Panc1 (cell line): ENCODE results near the gene IL10. TPM values are rescaled to one million over a fixed set of nuclear protein-coding genes. Genes with fewer than 3 reads are reported as not detected.

Experiments
- ATAC-seq: fragments of 200-7000 bp; cut with Tn5 transposase; 2 replicates; pipeline ENCODE4 v1.9.1; 2020; ENCODE audit warnings: mild to moderate bottlenecking, moderate library complexity
- BruUV-seq: library from RNA; stranded (reverse); fragments of 400-500 nt; replicated peaks from 2 replicates; lab custom pipeline; 2021; lab: Mats Ljungman, UMichigan
- CTCF ChIA-PET: fragments of 300-600 bp; sonication (Branson Sonifier 250); formaldehyde crosslinking; loops from one replicate; lab custom pipeline; 2022; ENCODE audit warnings: antibody characterized with exemption; lab: Charles Lee
- POLR2A ChIA-PET: fragments of 300-600 bp; sonication (Branson Sonifier 250); formaldehyde crosslinking; loops from one replicate; lab custom pipeline; 2022; ENCODE audit warnings: antibody characterized with exemption; lab: Charles Lee
- DNase-seq: peaks from one replicate; pipeline ENCODE4 v3.0.0-alpha.2; 2010; ENCODE audit warnings: low read depth, low spot score
- H3K27ac ChIP-seq: 2 replicates; pipeline ENCODE4 v1.5.1; 2011; ENCODE audit warnings: mild to moderate bottlenecking, low read length, inconsistent platforms
- H3K27me3 ChIP-seq: fragments of 200-500 bp; sonication (Bioruptor generic); 2 replicates; pipeline ENCODE4 v1.6.0; 2014; ENCODE audit warnings: low read length, inconsistent platforms; ENCODE audit not compliant: control insufficient read depth, insufficient read depth
- H3K36me3 ChIP-seq: fragments of 200-500 bp; sonication (Bioruptor generic); 2 replicates; pipeline ENCODE4 v1.5.1; 2014; ENCODE audit warnings: inconsistent platforms, mild to moderate bottlenecking, low read length, moderate library complexity; ENCODE audit not compliant: control insufficient read depth, insufficient read depth
- H3K4me1 ChIP-seq: 2 replicates; pipeline ENCODE4 v1.5.1; 2011; ENCODE audit warnings: inconsistent platforms, mild to moderate bottlenecking, low read length, moderate library complexity; ENCODE audit not compliant: control insufficient read depth, insufficient read depth
- H3K4me3 ChIP-seq, 2 experiments: 2 replicates each; pipeline ENCODE4 v1.5.1; 2011 to 2012; ENCODE audit warnings: low read depth in 2 of 2, low read length in 2 of 2, mild to moderate bottlenecking in 2 of 2, inconsistent platforms in 1 of 2, moderate library complexity in 1 of 2
- H3K9me3 ChIP-seq: fragments of 200-500 bp; sonication (Bioruptor generic); 2 replicates; pipeline ENCODE4 v1.5.1; 2014; ENCODE audit warnings: low read depth, mild to moderate bottlenecking, inconsistent platforms, low read length, moderate library complexity; ENCODE audit not compliant: control insufficient read depth, insufficient read depth
- CTCF ChIP-seq: fragments of 450-650 bp; IDR thresholded peaks from 2 replicates; pipeline ENCODE4 v1.5.1; 2017; ENCODE audit warnings: mild to moderate bottlenecking
- POLR2AphosphoS5 ChIP-seq: IDR thresholded peaks from 2 replicates; pipeline ENCODE4 v1.6.1; 2012; ENCODE audit warnings: mild to moderate bottlenecking, low read depth, low read length, moderate library complexity
- REST ChIP-seq, 2 experiments: IDR thresholded peaks; 2 replicates each; pipeline ENCODE4 v1.6.1; 2011 to 2012; ENCODE audit warnings: low read depth in 2 of 2, control low read depth in 1 of 2, low read length in 1 of 2, mild to moderate bottlenecking in 1 of 2, moderate library complexity in 1 of 2; ENCODE audit not compliant: insufficient read depth in 1 of 2
- SIN3A ChIP-seq: IDR thresholded peaks from 2 replicates; pipeline ENCODE4 v1.6.1; 2012; ENCODE audit warnings: low read depth, mild to moderate bottlenecking, low read length, moderate library complexity, borderline replicate concordance; ENCODE audit not compliant: insufficient read depth
- TCF7L2 ChIP-seq: IDR thresholded peaks from 2 replicates; pipeline ENCODE4 v1.6.1; 2011; ENCODE audit warnings: mild to moderate bottlenecking, low read depth, low read length, inconsistent platforms
- in situ Hi-C: cut with HindIII; loops from 2 replicates; pipeline ENCODE4 v1.10.0; 2016; ENCODE audit warnings: low sequenced_read_pairs, low pct_unique_long_range_greater_than_20kb
- intact Hi-C: fragments of 100-400 bp; cut with micrococcal nuclease; formaldehyde crosslinking; loops from one replicate; pipeline ENCODE4 v1.10.0; 2022; ENCODE audit not compliant: unreplicated experiment
- total RNA-seq: library from RNA; stranded (reverse); gene quantifications from one replicate; pipeline ENCODE4 v1.2.1, GENCODE V29; 2021; ENCODE audit not compliant: unreplicated experiment

IL10 gene
- total RNA-seq, 1 experiment from 2014 or later = not detected

GRCh38 chr1:206796981-206797402 is 24.7 kb upstream of the IL10 start:
- POLR2A ChIA-PET = no interaction called here
- Histone ChIP-seq H3K36me3 (no peaks in the 10 kb centered on the region), H3K9me3 (no peaks in the 10 kb centered on the region), H3K27me3 (no peaks in the 10 kb centered on the region), H3K4me3 (no peak overlapping the region), H3K27ac (no peak overlapping the region), H3K4me1 (no peaks in the 10 kb centered on the region)
- no TSS peak for BruUV-seq
- DNase-seq (no peak), ATAC-seq (no peak)
- in situ Hi-C loops = no loop called here
- intact Hi-C loops = no loop called here
- TF ChIP-seq TCF7L2 (no peak), REST (IDR thresholded peaks at IDR 0.05; ENCODE audit: insufficient read depth in 1 of 2, low read depth in 2 of 2, low read length in 1 of 2) (no peak), SIN3A (no peak), POLR2AphosphoS5 (no peak), CTCF (no peak)
- CTCF ChIA-PET = no interaction called here

GRCh38 chr1:206796116-206796515 is 23.8 kb upstream of the IL10 start:
- Histone ChIP-seq H3K27ac (no peak overlapping the region), H3K27me3 (no peaks in the 10 kb centered on the region), H3K36me3 (no peaks in the 10 kb centered on the region), H3K4me1 (no peaks in the 10 kb centered on the region), H3K9me3 (no peaks in the 10 kb centered on the region), H3K4me3 (no peak overlapping the region)
- DNase-seq (no peak), ATAC-seq (no peak)
- in situ Hi-C loops = no loop called here
- POLR2A ChIA-PET = no interaction called here
- TF ChIP-seq SIN3A = no peak
- no peak for TF ChIP-seq CTCF
- TF ChIP-seq TCF7L2 = no peak
- TF ChIP-seq REST (IDR thresholded peaks at IDR 0.05; ENCODE audit: insufficient read depth in 1 of 2, low read depth in 2 of 2, low read length in 1 of 2) = no peak
- TF ChIP-seq POLR2AphosphoS5 = no peak
- CTCF ChIA-PET = interaction anchor here (0.7 kb wide), 1 partner anchor 236 kb away, joined by 4 read pairs; no protein-coding TSS in a partner anchor
- BruUV-seq = no TSS peak
- intact Hi-C loops = no loop called here
